ENCODE measurements around the gene EPAS1.

EPAS1 gene

GRCh38 chr2:46382331-46383112 lies 85.3 kb downstream of the EPAS1 start:
- no peak for DNase-seq (ENCODE audit: low read depth)
- no peak overlapping the region for H3K4me3 ChIP-seq (ENCODE audit: low read length)
- TF ChIP-seq, protein P1, sequence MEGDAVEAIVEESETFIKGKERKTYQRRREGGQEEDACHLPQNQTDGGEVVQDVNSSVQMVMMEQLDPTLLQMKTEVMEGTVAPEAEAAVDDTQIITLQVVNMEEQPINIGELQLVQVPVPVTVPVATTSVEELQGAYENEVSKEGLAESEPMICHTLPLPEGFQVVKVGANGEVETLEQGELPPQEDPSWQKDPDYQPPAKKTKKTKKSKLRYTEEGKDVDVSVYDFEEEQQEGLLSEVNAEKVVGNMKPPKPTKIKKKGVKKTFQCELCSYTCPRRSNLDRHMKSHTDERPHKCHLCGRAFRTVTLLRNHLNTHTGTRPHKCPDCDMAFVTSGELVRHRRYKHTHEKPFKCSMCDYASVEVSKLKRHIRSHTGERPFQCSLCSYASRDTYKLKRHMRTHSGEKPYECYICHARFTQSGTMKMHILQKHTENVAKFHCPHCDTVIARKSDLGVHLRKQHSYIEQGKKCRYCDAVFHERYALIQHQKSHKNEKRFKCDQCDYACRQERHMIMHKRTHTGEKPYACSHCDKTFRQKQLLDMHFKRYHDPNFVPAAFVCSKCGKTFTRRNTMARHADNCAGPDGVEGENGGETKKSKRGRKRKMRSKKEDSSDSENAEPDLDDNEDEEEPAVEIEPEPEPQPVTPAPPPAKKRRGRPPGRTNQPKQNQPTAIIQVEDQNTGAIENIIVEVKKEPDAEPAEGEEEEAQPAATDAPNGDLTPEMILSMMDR (conservative IDR thresholded peaks at IDR 0.05; ENCODE audit: low read depth, low read length), result no peak

GRCh38 chr2:46383113-46383395 lies 85.8 kb downstream of the EPAS1 start:
- no peak for DNase-seq (ENCODE audit: low read depth)
- TF ChIP-seq, protein P1 (conservative IDR thresholded peaks at IDR 0.05; ENCODE audit: low read depth, low read length), result no peak
- no peak overlapping the region for H3K4me3 ChIP-seq (ENCODE audit: low read length)

- TF ChIP-seq, protein P1 (conservative IDR thresholded peaks at IDR 0.05; ENCODE audit: low read depth, low read length), result no peak
- no peak overlapping the region for H3K4me3 ChIP-seq (ENCODE audit: low read length)
- DNase-seq (ENCODE audit: low read depth), result no peak
Measured at GRCh38 chr2:46383784-46384456, 86.7 kb downstream of the EPAS1 start.

- DNase-seq (ENCODE audit: low read depth), result no peak
- no peak overlapping the region for H3K4me3 ChIP-seq (ENCODE audit: low read length)
- TF ChIP-seq, protein P1 (conservative IDR thresholded peaks at IDR 0.05; ENCODE audit: low read depth, low read length), result no peak
Measured at GRCh38 chr2:46384457-46384815, 87.2 kb downstream of the EPAS1 start.

- TF ChIP-seq, protein P1 (conservative IDR thresholded peaks at IDR 0.05; ENCODE audit: low read depth, low read length), result no peak
- H3K4me3 ChIP-seq (ENCODE audit: low read length), result no peak overlapping the region
- no peak for DNase-seq (ENCODE audit: low read depth)
Measured at GRCh38 chr2:46385786-46386577, 88.8 kb downstream of the EPAS1 start.

DNA sequence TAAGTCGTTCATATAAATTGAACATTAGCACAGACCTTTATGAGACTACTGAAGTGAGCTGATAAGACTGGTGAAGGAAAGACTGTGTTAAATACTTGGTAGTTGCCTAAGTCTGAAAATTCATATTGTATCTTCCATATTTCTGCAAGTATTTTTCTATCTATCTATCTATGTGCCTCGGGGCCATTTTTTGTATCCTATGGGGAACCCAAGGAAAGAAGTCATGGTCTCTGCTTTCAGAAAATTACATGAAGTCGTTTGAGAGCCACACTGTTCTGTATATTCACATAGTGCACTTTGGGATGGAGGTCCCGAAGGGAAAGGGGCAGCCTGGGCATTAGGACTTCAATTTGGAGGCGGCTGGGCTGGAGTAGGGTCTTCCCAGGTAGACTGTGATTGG lies 89.6 kb downstream of the EPAS1 start:
- H3K4me3 ChIP-seq (ENCODE audit: low read length), result no peak overlapping the region
- no peak for DNase-seq (ENCODE audit: low read depth)
- TF ChIP-seq, protein P1 (conservative IDR thresholded peaks at IDR 0.05; ENCODE audit: low read depth, low read length), result no peak

Data from retinal pigment epithelial cell (primary cell).